K562 (cell line): ENCODE measurements around the gene MEGF11. TPM values are rescaled to one million over a fixed set of nuclear protein-coding genes. Genes with fewer than 3 reads are reported as not detected.
A peak's percentile ranks its signal among the peaks of the same experiment; 100 is the strongest.

Source experiments
- BCOR ChIP-seq: fragments of 450-650 bp; IDR thresholded peaks from 2 replicates; pipeline ENCODE4 v1.6.1; 2016
- E2F6 ChIP-seq, 2 experiments: IDR thresholded peaks; 2 replicates each; pipeline ENCODE4 v1.6.1; 2011; ENCODE audit warnings: borderline replicate concordance in 1 of 2, control low read depth in 1 of 2, low read depth in 1 of 2, low read length in 1 of 2, mild to moderate bottlenecking in 1 of 2, mixed read lengths in 1 of 2, moderate library complexity in 1 of 2; ENCODE audit not compliant: insufficient read depth in 1 of 2, insufficient read length in 1 of 2, poor library complexity in 1 of 2, severe bottlenecking in 1 of 2; ENCODE audit errors: extremely low read depth in 1 of 2
- EZH2 ChIP-seq: IDR thresholded peaks from 2 replicates; pipeline ENCODE4 v1.6.1; 2012; ENCODE audit warnings: low read depth, mild to moderate bottlenecking, inconsistent platforms, low read length, borderline replicate concordance
- GTF2E2 ChIP-seq: fragments of 200-800 bp; sonication (Bioruptor generic); IDR thresholded peaks from 2 replicates; pipeline ENCODE4 v1.6.1; 2016; ENCODE audit warnings: missing genetic modification characterization, missing compliant biosample characterization
- HMGN3 ChIP-seq: IDR thresholded peaks from 2 replicates; pipeline ENCODE4 v1.6.1; 2011; ENCODE audit warnings: borderline replicate concordance, low read depth, mild to moderate bottlenecking, mixed read lengths, low read length; ENCODE audit not compliant: insufficient read length; ENCODE audit errors: extremely low read depth
- HOXB6 ChIP-seq: fragments of 250-450 bp; sonication (Bioruptor Pico); IDR thresholded peaks from 2 replicates; pipeline ENCODE4 v1.5.1; 2022; ENCODE audit warnings: mild to moderate bottlenecking, borderline replicate concordance
- KDM4B ChIP-seq, 2 experiments: fragments of 450-650 bp in 1 of 2; sonication (generic) in 1 of 2; IDR thresholded peaks; 2 replicates each; pipeline ENCODE4 v1.6.1; 2016 to 2017; ENCODE audit warnings: borderline replicate concordance in 2 of 2, antibody characterized with exemption in 1 of 2, low read depth in 1 of 2, mild to moderate bottlenecking in 1 of 2
- NCOA6 ChIP-seq: fragments of 450-650 bp; IDR thresholded peaks from 2 replicates; pipeline ENCODE4 v1.6.1; 2017; ENCODE audit warnings: mild to moderate bottlenecking
- POLR3G ChIP-seq: IDR thresholded peaks from 2 replicates; pipeline ENCODE4 v1.6.1; 2011; ENCODE audit not compliant: insufficient read length, insufficient replicate concordance; ENCODE audit errors: extremely low read depth
- PRPF4 ChIP-seq: fragments of 200-400 bp; formaldehyde crosslinking; IDR thresholded peaks from one replicate; pipeline ENCODE4 v1.6.1; 2017; ENCODE audit warnings: low read length, low read depth, mild to moderate bottlenecking; ENCODE audit not compliant: insufficient read depth, poor library complexity, severe bottlenecking
- PYGO2 ChIP-seq: fragments of 450-650 bp; IDR thresholded peaks from 2 replicates; pipeline ENCODE4 v1.6.1; 2016; ENCODE audit warnings: mild to moderate bottlenecking, missing genetic modification characterization, moderate library complexity, missing compliant biosample characterization
- RAD21 ChIP-seq, 2 experiments: fragments of 250-450 bp in 1 of 2; fragments of 450-650 bp in 1 of 2; sonication (Bioruptor Pico) in 1 of 2; formaldehyde crosslinking in 1 of 2; IDR thresholded peaks in 1 of 2; conservative IDR thresholded peaks in 1 of 2; 2 replicates each; pipeline versions ENCODE4 v1.4.0 to v1.8.0; 2020 to 2022; ENCODE audit warnings: mild to moderate bottlenecking in 2 of 2, moderate library complexity in 1 of 2
- SAP30 ChIP-seq: fragments of 200-600 bp; sonication (generic); IDR thresholded peaks from 2 replicates; pipeline ENCODE4 v1.6.1; 2012; ENCODE audit warnings: borderline replicate concordance, low read depth, mild to moderate bottlenecking, moderate library complexity, low read length, control low read depth, inconsistent platforms; ENCODE audit not compliant: insufficient read depth, poor library complexity, severe bottlenecking
- TOE1 ChIP-seq, 2 experiments: fragments of 450-650 bp in 1 of 2; sonication (generic) in 1 of 2; formaldehyde crosslinking in 1 of 2; IDR thresholded peaks; 2 replicates each; pipeline versions ENCODE4 v1.7.1 to v1.8.0; 2016 to 2022; ENCODE audit warnings: borderline replicate concordance in 2 of 2, mild to moderate bottlenecking in 2 of 2, antibody characterized with exemption in 1 of 2, inconsistent platforms in 1 of 2, low read depth in 1 of 2, missing genetic modification reagents in 1 of 2, moderate library complexity in 1 of 2
- ZBTB17 ChIP-seq: fragments of 450-650 bp; formaldehyde crosslinking; IDR thresholded peaks from 2 replicates; pipeline ENCODE4 v1.4.0; 2020; ENCODE audit warnings: mild to moderate bottlenecking
- ZC3H4 ChIP-seq: sonication (generic); formaldehyde crosslinking; IDR thresholded peaks from 2 replicates; pipeline ENCODE4 v1.9.0; 2021; ENCODE audit warnings: missing genetic modification reagents, borderline replicate concordance
- ZNF224 ChIP-seq: sonication (generic); formaldehyde crosslinking; IDR thresholded peaks from 2 replicates; pipeline ENCODE4 v1.8.0; 2022; ENCODE audit warnings: mild to moderate bottlenecking, missing genetic modification reagents
- ZNF707 ChIP-seq: fragments of 250-450 bp; sonication (Bioruptor Pico); conservative IDR thresholded peaks from 2 replicates; pipeline ENCODE4 v1.8.0; 2022; ENCODE audit warnings: inconsistent platforms, mild to moderate bottlenecking, moderate library complexity
- ZNF717 ChIP-seq: fragments of 250-450 bp; sonication (Bioruptor Pico); IDR thresholded peaks from 2 replicates; pipeline ENCODE4 v1.5.0; 2021
- polyA plus RNA-seq, 8 experiments: library from polyadenylated mRNA; depleted of rRNA in 4 of 8; stranded (reverse) in 5 of 8; unstranded in 3 of 8; fragments of >200 nt; fragmentation: Nextera tagmentation in 2 of 8; fragmentation: Illumina TruSeq in 1 of 8; extraction: Ambion mirVana in 2 of 8; extraction: Trizol in 1 of 8; gene quantifications; 2 replicates each; pipeline versions ENCODE4 v1.2.1 to v1.2.3, GENCODE V29; 2011 to 2014; ENCODE audit warnings: inconsistent platforms in 1 of 8, missing spikeins in 1 of 8
- total RNA-seq, 7 experiments: library from RNA; depleted of rRNA in 6 of 7; stranded (reverse); fragments of >200 nt in 6 of 7; fragmentation: Illumina TruSeq in 2 of 7; extraction: Trizol in 2 of 7; gene quantifications; 2 replicates each; pipeline versions ENCODE4 v1.2.1 to v1.2.3, GENCODE V29; 2011 to 2021; ENCODE audit warnings: low replicate concordance in 1 of 7
- TF ChIP-seq, protein P1 (sequence below): sonication (generic); formaldehyde crosslinking; IDR thresholded peaks from 2 replicates; pipeline ENCODE4 v1.8.0; 2022; ENCODE audit warnings: mild to moderate bottlenecking, missing genetic modification reagents
- TF ChIP-seq, protein P2 (sequence below): sonication (generic); formaldehyde crosslinking; IDR thresholded peaks from 2 replicates; pipeline ENCODE4 v1.4.0; 2020; ENCODE audit warnings: mild to moderate bottlenecking, missing genetic modification reagents

MEGF11 gene
- total and polyA plus RNA-seq, 9 of the 15 experiments (the other 6 are each of a cell fraction or from before 2014, with no cell fraction given), result 0.06 to 0.23 (median 0.20) TPM; not detected in 6

- TF ChIP-seq E2F6 (IDR thresholded peaks at IDR 0.05; ENCODE audit: borderline replicate concordance in 1 of 2, extremely low read depth in 1 of 2, insufficient read depth in 1 of 2, insufficient read length in 1 of 2, low read depth in 1 of 2, low read length in 1 of 2, poor library complexity in 1 of 2, severe bottlenecking in 1 of 2), result no peak
- TF ChIP-seq NCOA6, result no peak
- TF ChIP-seq KDM4B (IDR thresholded peaks at IDR 0.05; ENCODE audit: borderline replicate concordance in 2 of 2, low read depth in 1 of 2), result no peak
- TF ChIP-seq, protein P1, sequence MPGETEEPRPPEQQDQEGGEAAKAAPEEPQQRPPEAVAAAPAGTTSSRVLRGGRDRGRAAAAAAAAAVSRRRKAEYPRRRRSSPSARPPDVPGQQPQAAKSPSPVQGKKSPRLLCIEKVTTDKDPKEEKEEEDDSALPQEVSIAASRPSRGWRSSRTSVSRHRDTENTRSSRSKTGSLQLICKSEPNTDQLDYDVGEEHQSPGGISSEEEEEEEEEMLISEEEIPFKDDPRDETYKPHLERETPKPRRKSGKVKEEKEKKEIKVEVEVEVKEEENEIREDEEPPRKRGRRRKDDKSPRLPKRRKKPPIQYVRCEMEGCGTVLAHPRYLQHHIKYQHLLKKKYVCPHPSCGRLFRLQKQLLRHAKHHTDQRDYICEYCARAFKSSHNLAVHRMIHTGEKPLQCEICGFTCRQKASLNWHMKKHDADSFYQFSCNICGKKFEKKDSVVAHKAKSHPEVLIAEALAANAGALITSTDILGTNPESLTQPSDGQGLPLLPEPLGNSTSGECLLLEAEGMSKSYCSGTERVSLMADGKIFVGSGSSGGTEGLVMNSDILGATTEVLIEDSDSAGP, result no peak
- no peak for TF ChIP-seq TOE1 (IDR thresholded peaks at IDR 0.05; ENCODE audit: borderline replicate concordance)
- TF ChIP-seq TOE1 (CRISPR knock-in tag; IDR thresholded peaks at IDR 0.05; ENCODE audit: borderline replicate concordance, low read depth), result no peak
- TF ChIP-seq BCOR, result no peak
- no peak for TF ChIP-seq ZC3H4 (CRISPR knock-in tag)
- no peak for TF ChIP-seq ZNF707 (CRISPR knock-in tag)
- no peak for TF ChIP-seq HMGN3
- no peak for TF ChIP-seq ZNF224
- no peak for TF ChIP-seq GTF2E2 (tag)
- TF ChIP-seq POLR3G, result no peak
- no peak for TF ChIP-seq PRPF4
- TF ChIP-seq RAD21 (CRISPR knock-in tag; conservative IDR thresholded peaks at IDR 0.05 in 1 of 2, IDR thresholded peaks at IDR 0.05 in 1 of 2), result no peak
- TF ChIP-seq, protein P2, sequence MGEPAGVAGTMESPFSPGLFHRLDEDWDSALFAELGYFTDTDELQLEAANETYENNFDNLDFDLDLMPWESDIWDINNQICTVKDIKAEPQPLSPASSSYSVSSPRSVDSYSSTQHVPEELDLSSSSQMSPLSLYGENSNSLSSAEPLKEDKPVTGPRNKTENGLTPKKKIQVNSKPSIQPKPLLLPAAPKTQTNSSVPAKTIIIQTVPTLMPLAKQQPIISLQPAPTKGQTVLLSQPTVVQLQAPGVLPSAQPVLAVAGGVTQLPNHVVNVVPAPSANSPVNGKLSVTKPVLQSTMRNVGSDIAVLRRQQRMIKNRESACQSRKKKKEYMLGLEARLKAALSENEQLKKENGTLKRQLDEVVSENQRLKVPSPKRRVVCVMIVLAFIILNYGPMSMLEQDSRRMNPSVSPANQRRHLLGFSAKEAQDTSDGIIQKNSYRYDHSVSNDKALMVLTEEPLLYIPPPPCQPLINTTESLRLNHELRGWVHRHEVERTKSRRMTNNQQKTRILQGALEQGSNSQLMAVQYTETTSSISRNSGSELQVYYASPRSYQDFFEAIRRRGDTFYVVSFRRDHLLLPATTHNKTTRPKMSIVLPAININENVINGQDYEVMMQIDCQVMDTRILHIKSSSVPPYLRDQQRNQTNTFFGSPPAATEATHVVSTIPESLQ (CRISPR knock-in tag), result no peak
- no peak for TF ChIP-seq EZH2
- TF ChIP-seq SAP30, result peak; percentile 44
- no peak for TF ChIP-seq PYGO2 (tag)
- no peak for TF ChIP-seq ZBTB17
- TF ChIP-seq HOXB6 (CRISPR knock-in tag), result no peak
- TF ChIP-seq ZNF717, result no peak
Measured at GRCh38 chr15:65869954-65870871, 383.3 kb downstream of the MEGF11 start (continued).
